Stimulated activated CD4-positive, alpha-beta T cell treated with anti-CD3 and anti-CD28 coated beads, Interleukin-2, amount 100 ng/mL, for 4 hours (primary cell): ENCODE data around the gene MPZL3.
"Not testable (repeated sequence)": the region's sequence is repeated elsewhere in the genome, so short reads cannot be mapped to it uniquely, and the experiment has no call there.

Experiments used
- DNase-seq: peaks from one replicate; pipeline ENCODE4 v3.0.0-alpha.2; 2020; ENCODE audit warnings: low read depth

The MPZL3 gene

DNA sequence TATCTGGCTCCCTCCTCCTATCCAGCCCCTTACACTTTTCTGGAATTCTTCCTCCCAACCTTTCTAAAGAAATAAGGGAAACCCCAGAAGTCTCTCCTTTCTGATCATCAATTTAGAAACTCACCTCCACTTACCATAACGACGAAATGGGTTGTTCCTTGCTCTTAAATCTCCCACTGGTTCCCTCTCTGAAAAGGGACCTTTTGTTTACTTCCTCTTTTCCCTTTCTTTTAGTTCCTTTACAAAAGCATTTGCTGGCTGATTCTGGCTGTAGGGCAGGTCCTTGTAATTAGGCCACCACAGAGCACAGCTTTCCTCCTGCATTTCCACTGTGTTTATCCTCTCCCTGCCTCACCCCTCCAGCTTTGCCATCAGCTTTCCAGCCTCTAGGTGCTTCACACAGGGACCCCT lies 39.4 kb downstream of the MPZL3 start:
- DNase-seq, result no peak

DNA sequence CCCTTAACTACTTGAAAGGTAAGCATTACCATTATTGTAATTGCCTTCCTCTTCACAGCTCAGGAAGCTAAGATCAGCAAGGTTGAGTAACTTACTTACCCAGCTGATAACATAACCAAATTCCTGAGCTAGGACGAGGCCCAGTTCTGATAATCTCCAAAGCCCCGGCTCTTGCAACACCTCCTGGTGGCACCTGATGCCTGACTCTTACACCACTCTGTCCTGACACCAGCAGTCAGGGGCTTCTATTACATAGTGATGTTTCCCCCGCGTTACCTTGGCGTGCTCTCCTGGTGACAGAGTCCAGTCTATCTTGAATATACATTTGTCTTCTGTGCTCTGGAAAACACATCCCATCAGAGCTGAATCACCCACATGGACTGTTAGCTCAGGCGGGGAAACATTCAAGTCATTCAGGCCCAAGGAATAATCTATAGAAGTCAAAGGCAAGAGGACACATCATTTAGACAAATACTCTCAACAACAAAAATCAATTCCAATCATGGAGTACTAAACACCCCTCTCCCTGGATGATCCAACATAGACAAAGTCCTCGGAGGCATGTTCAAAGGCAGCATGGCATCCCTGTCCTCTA lies 39.9 kb downstream of the MPZL3 start:
- DNase-seq, result no peak

DNA sequence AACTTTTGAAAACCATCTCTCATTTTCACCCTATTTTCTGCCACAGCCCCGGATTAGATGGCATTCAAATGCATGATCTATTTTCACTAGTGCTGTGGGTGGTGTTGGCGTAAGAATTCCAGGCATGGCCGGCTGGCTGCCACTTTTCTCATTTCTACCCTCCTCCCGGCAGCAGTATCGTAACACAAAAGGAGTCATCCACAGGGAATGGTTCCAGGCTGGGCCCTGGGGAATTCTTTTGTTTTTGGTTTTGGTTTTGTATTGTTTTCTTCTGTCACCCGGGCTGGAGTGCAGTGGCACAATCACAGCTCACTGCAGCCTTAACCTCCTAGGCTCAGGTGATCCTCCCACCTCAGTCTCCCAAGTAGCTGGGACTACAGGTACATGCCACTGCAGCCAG lies 41.2 kb downstream of the MPZL3 start:
- DNase-seq, result no peak

DNA sequence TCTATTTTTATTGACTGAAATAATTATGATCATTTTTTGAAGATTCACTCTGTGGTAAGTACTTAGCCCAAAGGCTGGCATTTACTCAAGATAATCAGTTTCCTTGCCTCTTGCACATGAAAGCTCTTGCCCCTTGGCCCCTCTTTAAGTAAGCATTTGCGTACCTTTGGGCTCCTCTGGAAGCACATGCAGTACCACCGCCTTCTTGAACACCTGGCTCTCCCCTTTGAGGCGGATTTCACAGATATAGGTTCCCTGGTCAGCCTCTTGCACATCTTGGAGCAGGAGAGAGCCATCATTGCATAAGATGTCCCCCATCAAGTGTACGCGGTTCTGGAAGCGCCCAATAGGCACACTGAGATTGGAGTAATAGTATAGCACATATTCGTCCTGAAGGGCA lies 41.8 kb downstream of the MPZL3 start:
- no peak for DNase-seq

DNA sequence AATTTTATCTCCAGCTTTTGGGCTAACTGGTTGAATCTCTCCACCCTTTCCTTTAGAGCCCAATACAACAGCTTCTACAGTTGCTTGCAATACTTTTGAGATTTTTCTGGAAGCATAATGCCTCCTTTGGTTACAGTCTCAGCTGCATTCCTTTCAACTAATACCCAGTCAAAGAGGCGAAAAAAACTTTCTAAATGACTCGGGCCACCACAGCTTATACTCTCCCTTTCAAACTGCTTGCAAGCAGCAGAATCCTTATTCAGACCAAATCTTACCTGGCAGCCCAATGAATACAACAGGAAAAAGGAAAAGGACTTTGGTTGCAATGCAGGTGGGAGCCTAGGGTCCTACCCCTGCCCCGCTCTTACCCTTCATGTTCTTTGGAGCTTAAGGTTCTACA lies 43.1 kb downstream of the MPZL3 start:
- DNase-seq, result no peak

DNA sequence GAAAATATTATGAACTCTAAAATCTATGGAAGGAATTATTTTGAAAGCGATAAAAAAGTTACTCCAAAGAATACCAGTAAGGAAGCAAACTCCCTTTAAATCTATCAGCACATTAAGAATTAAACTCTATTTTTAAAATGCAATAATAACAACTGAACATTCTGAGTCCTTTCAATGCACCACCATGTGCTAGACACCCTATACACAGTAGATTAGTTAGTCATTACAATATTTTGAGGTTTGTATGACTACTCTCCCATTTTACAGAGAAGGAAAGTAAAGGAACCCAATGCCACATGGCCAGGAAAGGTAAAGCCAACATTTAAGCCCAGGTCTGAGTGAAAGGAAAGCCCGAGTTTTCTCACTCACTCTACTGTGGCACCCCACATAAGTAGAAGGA lies 45.1 kb downstream of the MPZL3 start:
- DNase-seq, result no peak

DNA sequence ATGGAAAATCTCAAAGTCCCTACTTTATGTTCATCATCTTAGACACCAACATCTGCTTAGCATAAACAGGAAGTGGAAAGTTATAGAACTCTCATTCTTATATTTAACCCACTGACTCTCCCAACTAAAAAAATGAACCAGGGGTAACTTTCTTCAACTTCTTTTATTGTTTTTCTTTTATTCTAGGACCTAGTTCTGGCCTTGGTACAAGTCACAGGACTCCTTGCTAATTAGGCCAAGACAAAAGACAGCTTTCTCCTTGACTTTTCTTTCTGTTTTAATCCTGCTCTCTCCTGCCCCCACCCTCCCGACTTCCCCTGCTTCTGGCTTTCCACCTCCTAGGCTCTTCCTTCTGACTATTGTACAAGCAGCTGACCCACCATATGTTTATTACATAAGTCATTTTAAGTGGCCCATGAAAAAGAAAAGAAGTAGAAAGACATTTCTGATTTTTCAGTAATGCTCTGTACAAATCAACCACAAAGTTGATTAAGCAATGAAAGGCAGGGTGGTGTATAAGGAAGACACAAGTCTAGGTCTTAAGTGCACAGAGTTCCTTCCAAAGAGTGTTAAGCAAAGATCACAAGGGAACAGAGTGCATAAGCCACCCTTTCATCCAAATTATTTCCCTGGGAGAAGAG lies 45.7 kb downstream of the MPZL3 start:
- DNase-seq, result no peak

DNA sequence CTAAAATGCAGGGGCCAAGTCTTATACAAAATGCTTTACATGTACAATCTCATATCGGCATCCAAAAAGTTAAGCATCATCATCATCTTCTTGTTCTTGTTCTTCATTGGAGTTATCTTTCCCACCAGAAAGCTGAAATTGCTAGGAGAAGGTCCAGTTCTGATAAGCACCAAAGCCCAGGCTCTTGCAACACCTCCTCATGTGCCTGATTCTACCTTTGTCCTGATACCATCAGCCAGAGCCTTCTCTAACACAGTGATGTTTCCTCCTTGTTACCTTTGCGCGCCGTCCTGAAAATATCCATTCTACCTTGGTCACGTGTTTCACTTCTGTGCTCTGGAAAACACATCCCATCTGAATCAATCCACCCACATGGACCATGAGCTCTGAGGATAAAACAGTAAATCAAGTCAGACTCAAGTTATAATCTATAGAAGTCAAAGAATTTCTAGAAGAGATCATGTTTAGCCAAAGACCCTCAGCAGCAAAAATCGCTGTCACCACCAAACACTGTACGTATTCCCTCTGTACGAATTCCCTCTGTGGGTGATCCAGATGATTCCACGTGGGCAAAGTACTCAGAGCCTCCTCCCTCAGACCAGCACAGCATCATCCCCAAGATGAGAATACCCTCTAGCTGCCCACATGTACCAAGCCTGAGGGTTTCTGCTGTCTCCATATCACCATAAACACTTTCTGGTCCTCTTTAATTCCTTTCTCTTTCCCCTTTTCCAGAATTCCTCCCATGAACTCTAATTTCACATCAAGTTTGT lies 46.4 kb downstream of the MPZL3 start:
- no peak for DNase-seq

DNA sequence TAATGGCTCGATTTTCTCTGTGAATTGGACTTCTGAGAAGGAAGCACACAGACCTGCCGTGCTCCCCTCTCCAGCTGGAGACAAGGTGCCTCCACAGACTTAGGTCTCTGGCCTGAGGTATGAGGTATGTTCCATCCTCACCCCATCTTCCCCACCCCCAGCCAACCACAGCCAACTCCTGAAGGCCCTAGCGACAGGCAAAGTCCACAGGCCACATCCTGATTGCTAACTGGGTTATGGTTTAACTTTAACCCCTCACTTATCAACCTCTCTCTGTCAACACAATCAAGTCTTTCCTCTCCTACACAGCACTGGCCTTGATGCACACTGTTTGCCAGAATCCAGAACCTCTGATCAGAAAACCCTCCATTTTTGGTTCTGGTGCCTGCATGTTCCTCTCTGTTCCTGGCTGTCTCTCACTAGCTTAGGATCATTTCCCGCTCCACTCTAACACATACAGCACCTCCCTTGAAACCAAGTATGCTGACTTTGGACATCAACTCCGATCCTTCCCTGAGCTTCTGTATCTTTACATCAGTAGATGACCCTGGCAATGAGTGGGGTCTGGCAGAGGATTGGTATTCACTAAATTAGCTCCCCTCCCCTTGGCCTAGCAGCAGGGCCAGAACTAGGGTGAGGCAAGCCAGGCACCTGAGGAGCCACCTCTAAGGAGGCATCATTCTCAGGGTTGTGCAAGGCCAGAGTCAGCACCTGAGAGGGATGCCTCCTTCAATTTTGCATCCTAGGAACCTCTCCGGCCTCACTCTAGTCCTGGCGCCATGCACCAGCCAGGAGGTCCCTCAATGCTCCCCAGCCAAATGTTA lies 49.4 kb downstream of the MPZL3 start:
- no peak for DNase-seq

DNA sequence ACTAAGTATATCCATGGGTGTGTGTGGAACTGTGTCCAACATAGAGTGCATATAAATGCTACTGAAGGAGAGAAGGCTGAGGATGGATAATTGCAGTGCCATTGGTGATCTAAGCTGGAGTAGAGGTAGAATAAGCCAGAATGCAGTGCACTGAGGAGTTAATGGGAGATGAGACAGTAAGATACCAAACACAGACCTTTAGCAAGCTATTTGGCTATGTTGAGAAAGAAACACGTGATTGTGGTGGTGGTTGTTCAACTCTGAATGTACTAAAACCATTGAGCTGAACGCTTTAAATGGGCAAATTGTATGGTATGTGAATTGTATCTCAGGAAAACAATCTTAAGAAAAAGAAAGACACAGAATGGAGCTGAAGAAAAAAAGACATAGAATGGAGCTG lies 50.2 kb downstream of the MPZL3 start:
- no peak for DNase-seq

DNA sequence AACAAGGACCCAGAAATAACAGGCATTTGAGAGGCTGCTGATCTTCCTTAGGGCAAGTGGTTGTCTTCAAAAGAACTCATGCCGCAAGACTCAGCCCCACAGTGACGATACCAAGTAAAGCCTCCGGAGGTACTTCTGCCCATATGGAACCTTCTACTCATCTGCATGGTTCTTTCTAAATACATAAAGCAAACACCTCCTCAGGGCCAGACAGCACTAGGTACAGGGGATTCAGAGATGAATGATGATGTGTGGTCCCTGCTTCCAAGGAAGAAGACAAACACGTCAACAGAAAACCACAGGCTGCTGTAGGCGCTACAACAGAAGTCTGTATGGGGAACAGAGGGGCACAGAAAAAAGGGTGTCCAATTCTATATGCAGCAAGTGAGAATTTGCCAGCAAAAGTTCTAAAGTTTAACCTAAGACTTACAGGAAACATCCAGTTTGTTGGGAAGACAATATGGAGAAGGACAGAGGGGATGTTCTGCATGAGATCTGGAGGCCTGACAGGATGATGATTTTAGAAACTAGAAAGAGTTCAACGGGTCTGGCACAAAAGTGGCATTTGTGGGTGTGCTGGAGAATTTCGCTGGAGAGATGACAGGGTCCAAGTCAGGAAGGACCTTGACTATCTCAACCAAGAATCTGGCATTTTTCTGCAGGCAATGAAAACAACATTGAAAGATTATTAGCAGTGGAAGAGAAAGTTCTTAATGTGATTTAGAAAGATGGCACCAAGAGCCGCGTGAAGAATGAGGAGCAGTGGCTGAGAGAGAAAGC lies 51.1 kb downstream of the MPZL3 start:
- DNase-seq, result peak; percentile 39

DNA sequence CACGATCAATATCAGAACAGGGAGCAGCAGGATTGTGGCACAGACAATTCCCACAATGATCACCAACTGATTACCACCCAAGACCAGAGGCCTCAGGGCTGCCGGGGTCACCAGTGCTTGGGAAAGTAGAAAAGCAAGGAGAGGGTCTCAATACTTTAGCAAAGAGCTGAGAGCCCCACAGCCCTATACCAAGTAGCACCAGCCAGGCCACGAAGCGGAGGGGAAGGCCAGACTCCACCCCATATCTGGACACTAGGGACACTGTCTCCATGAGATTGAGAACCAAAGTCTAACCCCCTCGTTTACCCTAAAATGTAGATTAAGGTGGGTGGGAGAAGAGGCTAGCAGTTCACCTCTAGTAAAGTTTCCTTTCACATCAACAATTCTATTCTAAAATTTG lies 51.7 kb downstream of the MPZL3 start:
- no peak for DNase-seq

DNA sequence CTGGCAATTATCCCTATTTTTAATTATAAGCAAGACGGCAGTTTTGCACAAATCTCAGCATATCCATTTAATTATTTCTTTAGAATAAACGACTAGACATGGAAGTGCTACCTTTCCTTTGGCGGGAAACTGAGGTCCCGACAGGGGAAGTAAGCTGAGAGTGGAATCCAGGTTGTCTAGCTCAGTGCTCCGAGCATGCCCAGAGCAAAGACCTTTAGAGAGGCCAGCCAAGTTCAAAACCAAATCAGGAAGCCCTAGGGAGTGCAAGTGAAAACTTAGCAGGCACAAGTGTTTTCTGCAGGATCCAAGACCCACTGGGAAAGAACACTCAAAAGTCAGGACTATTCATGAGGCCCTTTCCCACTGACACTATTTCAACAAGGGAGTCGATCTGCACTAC lies 53.0 kb downstream of the MPZL3 start:
- DNase-seq, result no peak

DNA sequence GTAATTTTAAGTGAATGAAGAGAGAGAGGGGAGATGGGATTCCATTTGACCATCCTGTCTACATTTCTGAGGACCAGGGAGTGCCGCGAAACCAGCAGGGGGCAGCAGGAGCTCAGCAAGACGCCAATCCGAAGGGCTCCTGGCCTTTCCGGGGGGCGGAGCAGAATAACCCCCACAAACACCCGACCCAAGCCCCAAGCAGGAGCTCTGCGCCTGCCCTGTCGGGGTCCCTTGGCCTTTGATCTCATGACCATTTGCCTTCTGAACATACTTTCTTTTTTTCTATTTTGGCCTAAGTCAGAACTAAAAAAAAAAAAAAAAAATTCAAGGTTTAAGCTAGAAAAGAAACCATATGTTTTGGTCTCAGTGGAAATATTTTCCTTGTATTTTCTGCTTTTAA lies 53.8 kb downstream of the MPZL3 start:
- DNase-seq, result peak; percentile 79

DNA sequence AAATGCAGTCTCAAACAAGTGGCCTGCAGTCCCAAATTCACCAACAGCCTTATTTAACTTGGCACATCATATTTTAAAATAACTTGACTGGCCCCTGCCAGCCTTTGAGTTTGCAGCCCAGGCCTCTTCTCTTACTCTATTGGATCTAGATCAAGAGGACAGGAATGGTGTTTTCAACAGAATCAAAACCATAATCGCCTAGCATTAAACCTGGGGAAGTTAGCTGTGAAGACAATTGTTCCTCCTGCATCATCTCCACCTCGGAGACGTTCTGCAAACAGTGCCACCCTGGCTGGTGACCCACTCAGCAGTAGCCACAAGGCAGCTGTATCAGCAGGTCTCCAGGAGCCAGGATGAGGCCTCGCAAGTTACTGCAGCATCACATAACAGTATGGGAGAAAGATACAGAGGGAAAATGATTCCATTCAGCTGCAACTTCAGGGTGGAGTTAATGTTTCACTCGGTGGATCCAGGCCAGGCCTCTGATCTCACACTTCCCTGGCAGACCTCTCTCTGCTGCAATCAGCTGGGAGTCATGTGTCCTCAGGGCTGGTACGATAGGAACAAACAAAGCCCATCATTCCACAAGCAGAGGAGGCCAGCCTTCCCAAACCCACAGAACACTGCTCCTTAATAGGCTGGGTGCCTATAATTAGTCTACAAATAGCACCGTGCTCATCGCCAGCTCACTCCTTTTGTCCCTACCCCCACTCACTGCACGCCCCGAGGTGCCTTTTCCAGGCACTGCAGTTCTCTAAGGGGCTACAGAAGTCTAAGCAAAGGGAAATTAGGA lies 57.1 kb downstream of the MPZL3 start:
- DNase-seq, result no peak

DNA sequence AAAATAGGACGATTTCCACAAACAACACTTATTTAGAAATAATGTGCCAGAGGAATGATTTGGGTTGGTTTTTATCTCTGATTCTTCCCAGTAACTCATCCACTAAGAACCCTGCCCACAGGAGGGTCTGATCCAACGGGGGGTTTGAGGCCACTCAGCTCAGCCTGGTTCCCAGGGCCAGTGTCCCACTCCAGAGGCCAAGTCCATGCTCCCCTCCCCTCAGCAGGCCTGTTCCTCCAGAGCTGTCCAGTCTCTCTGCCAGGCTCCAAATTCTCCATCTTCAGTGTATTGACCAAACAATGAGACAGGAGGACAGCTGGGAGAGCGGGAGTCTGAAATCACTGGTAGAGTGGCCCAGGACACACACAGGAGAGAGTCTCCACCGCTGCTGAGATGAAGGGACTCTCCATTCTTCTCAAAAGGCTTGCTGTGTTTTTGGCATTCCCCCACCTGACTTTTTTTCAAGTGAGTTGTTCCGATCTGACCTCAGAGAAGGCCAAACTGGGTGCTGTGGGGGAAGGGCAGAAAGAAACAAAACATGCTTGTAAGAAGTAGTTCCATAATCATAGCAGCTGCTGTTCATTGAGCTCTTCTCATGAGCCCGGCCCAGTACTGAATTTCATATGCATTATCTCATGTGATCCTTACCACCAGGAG lies 58.1 kb downstream of the MPZL3 start:
- DNase-seq, result no peak

DNA sequence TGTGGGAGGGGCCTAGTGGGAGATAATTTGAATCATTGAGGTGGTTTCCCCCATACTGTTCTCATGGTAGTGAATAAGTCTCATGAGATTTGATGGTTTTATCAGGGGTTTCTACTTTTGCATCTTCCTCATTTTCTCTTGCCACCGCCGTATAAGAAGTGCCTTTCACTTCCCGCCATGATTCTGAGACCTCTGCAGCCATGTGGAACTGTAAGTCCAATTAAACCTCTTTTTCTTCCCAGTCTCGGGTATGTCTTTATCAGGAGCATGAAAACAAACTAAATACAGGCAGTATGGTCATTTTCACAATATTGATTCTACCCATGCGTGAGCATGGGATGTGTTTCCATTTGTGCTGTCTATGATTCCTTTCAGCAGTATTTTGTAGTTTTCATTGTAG lies 59.3 kb downstream of the MPZL3 start:
- DNase-seq, result not testable (repeated sequence)

DNA sequence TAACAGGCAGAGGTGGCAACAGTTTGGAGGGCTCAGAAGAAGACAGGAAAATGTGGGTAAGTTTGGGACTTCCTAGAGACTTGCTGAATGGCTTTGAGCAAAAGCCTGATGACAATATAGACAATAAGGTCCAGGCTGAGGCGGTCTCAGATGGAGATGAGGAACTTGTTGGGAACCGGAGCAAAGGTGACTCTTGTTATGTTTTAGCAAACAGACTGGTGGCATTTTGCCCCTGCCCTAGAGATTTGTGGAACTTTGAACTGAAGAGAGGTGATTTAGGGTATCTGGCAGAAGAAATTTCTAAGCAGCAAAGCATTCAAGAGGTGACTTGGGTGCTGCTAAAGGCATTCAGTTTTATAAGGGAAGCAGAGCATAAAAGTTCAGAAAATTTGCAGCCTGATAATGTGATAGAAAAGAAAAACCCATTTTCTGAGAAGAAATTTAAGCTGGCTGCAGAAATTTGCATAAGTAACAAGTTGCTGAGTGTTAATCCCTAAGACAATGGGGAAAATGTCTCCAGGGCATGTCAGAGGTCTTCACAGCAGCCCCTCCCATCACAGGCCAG lies 61.1 kb downstream of the MPZL3 start:
- DNase-seq, result not testable (repeated sequence)

DNA sequence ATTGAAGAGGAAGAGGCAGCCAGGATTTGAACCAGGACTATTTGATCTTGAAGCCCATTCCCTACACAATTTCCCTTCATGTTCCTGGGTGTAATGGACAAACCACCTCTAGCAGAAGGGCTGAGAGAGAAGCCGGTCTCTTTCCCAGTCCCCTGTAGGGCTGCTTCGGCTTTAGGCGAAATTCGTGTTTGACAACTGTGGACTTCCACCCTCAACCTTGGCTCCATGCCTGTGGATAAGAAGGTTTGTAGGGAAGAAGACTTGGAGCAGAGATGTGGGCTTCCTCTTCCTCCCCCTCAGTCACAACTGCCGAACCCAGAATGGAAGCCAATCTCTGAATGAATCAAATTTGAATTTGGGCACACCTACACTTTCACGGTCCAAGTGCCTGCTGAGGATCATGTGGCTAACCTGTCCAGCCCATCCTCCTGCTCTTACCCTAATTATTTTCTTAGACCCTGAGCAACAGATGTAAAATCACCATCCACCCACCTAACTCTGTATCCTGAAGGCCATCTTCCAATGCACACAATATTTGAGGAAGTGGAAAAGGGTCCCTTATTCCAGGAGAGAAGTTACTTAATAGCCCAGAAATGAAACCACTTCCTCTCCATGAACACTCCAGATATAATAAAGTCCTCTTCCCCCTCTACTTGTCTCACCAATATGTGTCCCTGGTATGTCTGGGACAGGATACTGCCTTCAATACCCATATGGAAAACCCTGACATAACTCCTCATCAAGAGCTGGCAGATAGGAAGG lies 65.6 kb downstream of the MPZL3 start:
- no peak for DNase-seq
